GM19023 (cell line): ENCODE measurements around the gene INCA1.
A peak's percentile ranks its signal among the peaks of the same experiment; 100 is the strongest.

ENCODE experiments used
- ATAC-seq: cut with Tn5 transposase; IDR thresholded peaks from one replicate; pipeline ENCODE4 v1.9.1; 2021; ENCODE audit warnings: mild to moderate bottlenecking, moderate library complexity; ENCODE audit not compliant: unreplicated experiment

Gene INCA1

DNA sequence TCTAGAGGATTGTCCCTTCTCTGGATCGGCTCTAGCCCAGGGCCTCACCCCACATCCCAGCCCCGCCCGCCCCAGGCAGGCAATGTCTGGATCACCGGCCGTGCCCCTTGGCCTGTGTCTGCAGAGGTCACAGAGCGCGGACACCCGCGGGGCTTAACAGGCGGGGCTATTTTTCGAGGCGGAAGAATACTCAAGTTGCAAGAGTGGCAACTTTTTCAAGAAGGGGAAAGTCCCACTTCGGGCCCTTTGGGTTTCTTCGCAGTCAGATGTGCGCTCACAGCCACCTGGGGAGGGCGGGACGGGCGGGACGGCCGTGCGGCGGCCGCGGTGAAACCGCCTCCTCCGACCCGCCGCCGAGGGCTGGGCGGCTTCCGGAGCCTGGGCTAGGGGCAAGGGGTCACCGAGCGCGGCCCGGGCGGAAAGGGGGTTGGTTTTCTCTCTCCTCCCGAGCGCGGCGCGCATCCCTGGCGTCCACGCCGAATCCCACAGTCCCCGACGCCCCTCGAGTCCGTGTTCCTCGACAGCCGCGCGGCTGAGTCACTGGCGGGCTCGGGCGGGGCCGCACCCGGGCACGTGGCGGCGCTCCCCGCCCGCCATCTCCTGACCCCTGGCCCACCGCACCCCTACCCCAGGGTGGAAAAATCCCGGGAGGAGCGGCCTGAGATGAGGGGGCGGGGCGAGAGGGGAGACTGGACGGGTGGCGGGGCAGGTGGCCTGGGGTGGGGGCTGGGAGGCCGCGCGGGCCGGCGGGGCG is 47.8 kb downstream of the INCA1 start:
- peak; percentile 36 for ATAC-seq

DNA sequence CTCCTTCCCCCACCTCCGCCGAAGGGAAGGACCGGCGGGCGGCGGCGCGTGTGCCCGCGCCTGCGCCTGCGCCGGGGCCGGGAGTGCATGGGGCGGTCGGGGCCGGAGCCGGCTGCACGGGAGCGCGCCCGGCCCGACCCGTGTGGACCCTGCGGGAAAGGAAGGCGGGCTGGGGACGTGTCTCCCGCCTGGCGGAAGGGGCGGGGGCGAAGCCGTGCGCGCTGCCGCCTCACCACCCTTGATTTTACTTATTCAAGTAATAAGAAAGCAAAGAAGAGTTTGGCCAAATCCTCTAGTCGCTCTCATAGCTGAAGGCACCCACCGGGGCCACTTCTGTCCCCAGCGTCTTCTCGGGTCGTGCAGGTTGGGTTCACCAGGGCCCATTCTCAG is 48.4 kb downstream of the INCA1 start:
- peak; percentile 33 for ATAC-seq

DNA sequence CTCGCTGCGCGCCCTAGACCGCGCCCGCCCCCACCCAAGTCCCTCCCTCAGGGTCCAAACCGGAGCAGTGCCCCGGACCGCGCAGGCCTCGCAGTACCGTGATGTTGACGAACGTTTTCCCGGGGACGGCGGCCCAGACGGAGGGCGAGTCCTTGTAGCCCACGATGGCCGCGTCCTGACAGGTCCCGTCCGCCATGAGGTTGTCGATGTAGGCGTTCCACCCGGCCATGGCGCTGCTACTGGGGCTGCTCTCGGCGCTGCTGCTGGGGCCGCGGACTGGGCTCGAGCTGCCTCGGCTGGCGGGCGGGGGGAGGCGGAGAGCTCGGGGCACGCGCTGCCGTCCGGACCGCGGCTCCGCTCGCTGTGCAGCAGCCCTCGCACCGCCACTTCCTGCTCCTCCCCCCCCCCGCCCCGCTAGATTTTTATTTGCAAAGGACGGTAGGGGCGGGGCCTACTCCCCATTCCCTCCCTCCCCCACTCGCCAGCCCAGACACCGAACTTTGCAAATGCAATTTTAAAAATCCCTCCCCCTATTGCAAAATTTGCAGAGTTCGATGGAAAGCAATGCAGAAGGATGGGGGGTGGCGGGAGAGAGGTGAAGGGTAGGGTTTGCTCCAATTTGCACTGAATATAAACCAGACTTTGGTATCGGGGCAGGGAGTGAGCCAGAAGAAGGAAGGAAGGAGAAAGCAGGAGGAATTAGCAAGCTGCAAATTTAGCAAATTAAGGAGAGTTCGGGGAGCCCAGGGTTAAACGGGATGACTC is 49.0 kb downstream of the INCA1 start, which contains the start of gene PFN1:
PFN1 (minus strand) TSS at position 365 of the 765 bp plus-strand sequence; CDS start at position 229, 136 bp downstream.
- ATAC-seq = no peak

DNA sequence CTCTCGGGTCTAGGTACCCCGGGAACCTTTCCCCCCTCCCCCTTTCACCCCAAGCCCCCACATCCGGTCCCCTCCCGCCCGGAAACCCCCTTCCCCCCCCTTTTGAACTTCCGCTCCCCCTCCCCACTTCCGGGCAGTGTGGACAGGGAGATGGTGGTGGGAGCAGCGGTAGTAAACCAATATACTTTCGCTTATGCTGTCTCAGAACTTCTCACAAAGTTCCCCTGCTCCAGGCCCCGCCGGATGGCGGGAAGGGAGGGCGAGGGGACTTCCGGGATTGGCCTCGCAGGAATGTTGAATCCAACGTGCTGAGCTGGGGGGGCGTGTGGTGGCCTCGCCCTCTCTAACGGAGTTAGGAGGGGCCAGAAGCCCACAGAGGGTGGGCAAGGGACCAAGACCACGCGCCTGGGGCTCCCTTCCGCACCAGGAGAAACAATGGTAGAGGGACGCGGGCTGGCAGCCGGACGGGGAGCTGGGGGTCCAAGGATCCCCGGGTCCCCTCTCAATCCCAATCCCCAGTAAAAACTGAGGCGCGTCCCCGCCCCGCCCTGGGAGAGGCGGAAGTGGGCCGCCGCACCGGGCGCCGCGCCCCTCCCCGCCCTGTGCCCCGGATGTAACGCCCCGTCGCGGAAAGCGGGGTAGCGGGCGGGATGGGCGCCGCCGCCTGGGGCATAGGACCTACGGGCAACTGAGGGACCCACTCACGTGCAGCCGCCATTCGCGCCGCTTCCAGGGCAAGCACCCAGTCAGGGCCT is 49.7 kb downstream of the INCA1 start:
- no peak for ATAC-seq

DNA sequence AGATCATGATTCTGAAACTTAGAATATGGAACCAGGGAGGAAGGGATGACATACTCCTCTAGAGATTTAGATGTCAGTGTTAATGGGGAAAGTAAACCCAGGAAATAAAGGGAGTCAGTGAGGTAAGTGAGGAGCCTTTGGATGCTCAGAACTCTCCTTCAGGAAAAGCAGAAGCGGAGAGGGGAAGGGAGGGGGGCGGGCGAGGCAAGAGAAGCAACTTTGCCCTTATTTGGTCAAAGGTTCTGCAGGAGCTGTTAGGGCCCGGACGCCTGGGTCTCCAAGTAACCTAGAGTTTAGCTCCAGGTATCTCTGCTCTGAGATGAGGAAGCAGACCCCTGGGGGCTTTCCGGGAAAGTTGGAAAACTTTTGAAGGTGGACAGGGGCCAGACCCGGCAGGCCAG is 50.3 kb downstream of the INCA1 start:
- ATAC-seq = no peak

DNA sequence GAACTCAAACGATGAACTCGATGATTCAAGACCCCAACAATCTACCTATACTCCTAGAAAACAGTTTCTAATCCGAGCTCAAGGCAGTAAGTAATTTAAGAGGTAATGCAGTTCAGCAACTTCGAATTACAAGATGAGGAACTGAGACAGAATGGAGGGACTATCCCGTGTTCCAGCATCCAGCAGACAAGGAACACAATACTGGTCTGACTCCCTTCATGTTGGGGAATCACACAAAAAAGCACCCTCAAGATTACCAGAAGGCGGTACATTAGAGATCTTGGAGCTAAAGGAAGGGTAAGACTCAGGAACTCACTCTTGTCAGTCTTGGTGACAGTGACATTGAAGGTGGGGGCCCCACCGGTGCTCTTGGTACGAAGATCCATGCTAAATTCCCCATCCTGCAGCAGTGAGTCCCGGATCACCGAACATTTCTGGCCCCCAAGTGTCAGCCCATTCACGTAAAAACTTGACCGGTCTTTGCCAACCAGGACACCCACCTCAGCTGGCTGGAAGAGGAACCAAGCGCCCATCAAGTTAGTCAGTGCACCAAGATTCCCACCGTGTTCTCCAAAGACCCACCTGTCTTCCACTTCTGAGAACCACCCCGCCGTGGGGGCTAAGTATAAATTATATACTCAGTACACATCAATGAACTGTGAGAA is 50.9 kb downstream of the INCA1 start:
- ATAC-seq = no peak

DNA sequence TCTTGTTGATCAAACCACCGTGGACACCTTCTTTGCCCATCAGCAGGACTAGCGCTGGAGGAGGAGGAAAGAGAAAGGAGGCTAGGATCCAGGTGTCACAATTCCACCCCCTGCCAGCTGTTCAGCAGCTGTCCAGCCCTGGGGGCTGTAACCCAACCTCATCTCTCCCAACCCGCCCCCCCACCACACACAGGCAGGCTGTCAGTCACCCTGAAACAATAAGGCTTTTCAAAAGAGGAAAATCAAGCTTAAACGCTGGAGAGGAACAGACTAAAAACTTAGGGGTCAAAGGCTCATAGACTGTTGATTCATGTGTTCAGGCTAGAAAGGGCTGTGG is 51.4 kb downstream of the INCA1 start:
- ATAC-seq = no peak

DNA sequence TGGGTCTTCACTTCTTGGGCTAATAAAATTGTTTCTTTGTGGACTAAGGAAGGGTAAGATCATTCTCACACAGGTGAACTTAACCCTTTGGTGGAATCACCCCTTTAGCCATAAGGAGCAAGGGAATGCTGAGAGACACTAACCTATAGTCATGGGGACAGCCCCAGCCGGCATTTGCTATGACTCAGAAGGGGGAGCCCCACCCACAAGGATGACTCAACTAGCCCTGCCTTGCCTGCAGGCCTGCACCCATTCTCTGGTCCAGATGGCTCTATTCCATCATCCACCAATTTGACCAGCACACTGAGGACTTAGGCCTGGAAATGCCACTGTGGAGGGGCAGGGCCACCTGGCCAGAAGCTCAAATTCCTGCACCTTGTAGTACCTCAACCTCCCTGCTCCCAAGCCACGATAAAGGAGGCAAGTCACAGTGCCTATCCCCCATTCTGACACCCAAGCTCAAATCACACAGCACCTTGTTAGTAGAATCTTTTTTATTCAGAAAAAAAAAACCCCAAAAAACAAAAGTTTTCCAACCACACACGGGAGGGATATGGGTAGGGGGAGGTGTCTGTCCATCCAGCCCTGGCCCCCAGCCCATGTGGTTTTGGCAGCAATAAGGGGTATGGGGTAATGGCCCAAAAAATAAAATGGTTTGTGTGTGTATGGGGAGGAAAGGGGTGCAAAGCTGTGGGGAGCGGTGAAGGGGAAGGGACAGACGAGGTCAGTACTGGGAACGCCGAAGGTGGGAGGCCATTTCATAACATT is 52.0 kb downstream of the INCA1 start:
- no peak for ATAC-seq

DNA sequence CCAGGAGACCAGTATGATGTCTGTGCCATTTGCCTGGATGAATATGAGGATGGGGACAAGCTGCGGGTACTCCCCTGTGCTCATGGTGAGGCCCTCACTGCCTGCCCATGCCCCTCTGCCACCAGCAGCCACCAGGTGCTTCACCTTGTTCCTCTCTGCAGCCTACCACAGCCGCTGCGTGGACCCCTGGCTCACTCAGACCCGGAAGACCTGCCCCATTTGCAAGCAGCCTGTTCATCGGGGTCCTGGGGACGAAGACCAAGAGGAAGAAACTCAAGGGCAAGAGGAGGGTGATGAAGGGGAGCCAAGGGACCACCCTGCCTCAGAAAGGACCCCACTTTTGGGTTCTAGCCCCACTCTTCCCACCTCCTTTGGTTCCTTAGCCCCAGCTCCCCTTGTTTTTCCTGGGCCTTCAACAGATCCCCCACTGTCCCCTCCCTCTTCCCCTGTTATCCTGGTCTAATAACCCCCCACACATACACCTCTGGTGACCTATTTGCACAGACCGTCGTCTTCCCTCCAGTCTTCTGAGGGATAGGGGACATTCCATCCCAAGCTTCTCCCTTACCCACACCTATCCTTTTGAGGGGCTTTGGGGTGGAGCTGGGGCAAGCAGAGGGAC is 52.7 kb downstream of the INCA1 start:
- ATAC-seq = no peak

DNA sequence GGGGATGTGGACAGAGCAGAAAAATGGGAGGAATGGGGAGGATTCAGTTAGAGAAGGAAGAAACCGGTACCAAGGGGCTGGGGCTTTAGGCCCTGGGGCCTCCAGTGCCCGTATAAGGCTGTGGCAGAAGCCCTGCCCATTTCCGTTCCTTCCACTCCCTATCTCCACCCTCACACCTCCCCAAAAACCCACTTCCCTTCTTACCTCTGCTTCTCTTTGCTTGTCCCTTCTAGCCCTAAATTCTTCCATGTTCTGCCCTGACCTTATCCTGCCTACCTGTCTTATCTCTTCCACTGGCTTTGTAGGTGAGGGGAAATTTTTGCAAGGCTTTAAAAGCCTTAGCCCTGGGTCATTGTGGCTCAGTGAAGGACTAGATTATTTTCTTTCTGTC is 53.2 kb downstream of the INCA1 start:
- ATAC-seq = no peak

DNA sequence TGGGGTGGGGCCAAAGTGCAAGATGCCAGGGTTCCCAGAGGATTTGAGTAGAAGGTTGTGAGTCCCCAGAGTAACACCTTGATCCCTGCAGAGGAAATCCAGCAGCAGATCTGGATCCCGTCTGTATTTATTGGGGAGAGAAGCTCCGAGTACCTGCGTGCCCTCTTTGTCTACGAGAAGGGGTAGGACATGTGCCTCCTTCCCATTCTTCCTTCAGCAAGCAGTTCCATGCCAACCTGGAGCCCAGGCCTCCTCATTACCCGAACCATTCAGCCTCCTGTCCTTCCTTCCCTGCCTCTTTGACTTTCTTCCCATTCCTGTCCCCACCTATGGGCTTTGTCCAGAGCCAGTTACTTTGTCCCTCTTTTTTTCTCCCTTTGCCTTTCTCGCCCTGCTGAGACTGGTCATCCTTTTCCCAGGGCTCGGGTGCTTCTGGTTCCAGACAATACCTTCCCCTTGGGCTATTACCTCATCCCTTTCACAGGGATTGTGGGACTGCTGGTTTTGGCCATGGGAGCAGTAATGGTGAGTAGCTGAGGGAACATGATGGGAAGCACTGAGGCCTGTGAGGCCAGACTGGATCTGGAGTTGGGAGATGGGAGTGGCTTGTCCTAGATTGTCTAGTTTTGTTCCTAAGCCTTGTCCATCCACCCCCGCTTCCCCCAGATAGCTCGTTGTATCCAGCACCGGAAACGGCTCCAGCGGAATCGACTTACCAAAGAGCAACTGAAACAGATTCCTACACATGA is 54.4 kb downstream of the INCA1 start:
- no peak for ATAC-seq

DNA sequence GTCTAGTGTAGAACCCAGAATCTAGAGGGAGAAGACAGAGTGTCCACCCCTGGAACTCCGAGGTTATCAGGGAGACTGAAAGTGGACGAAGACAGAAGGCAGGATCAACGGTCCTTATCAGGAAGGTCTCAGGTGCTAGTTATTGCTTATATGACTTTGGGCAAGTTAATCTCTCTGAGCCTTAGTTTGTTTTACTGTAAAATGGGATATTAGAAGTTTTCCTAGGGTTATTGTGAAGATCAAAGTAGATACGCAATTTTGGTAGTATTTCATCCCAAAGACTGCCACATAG is 56.1 kb downstream of the INCA1 start:
- ATAC-seq = no peak

DNA sequence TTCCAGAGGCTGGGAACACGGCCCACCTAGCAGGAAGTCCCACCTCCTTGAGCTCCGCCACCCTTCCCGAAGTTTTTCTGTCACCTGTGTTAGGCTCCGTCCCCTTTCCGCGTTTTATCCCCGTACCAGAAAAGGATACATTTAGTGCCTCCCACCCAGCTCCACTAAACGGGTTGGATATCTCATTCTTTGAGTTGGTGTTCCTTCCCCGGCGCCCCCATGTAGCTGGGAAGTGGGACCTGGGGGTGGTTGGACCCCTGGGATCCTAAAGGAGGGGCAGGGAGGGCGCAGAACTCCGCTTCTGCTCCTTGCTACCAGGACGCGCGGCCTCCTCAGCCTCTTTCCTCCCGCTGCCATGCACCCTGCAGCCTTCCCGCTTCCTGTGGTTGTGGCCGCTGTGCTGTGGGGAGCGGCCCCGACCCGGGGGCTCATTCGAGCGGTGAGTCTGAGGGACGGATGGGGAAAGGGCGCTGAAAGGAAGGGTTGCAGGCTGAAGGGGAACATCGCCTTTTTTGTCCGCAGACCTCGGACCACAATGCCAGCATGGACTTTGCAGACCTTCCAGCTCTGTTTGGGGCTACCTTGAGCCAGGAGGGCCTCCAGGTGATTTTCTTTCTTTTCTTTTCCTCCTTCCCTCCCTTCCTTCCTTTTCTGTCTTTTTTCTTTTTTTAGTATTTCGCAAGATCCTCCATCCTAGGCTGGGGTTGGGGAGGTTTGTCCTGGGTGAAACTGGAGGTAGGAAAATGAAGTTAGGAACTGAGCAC is 56.6 kb downstream of the INCA1 start:
- no peak for ATAC-seq

DNA sequence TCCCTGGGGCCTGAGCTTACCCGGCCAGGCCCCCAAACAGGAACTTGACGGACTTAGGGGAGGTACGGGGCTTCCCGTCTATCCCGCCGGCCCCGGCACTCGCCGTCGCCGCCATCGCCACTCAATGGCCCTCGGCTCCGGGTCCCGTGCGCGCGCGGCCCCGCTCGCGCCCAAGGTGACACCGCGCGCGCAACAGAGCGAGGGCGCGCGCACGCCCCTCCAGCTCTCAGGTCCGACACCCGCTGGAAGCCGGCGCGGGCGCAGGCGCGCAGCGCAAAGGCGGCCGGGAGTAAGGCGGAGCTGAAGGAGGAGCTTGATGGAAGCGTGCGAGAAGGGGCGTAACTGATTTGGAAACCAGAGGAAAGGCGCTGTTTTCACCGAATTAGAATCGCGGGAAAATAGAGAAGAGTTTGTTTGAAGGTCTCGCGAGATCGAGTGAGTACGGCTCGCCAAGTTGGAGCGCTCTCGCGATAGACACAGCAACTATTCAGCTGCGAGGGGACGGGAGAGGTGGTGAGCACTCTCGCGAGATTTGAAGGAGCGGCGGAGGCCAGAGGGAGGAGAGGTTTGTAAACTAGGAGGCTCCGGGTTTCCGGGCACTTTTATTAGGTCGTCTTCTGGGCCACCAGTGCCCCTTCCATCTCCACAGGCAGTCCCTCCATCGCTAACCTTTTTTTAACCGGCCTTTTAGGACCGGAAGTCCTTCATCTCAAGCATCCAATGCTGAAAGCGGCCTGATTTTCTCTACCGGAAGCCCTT is 57.3 kb downstream of the INCA1 start, which contains the start of the genes RNF167 and SLC25A11:
RNF167 (plus strand) TSS at position 473 of the 759 bp plus-strand sequence. CDS start 642 bp downstream, outside the sequence.
SLC25A11 (minus strand) TSS at position 251 of the 759 bp plus-strand sequence; CDS start at position 115, 136 bp downstream.
- ATAC-seq = peak; percentile 73

DNA sequence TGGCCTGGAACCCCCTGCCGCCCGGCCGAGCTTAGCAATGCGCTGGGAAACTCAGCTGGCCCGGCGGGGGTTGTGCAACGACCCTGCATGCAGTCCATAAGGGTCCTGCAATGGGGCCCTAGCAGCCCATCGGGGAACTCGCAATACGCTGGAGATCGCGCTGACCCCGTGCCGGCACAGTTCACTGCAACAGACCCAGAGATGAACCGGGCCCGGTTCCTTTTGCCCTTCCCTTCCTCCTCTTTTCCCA is 57.9 kb downstream of the INCA1 start:
- ATAC-seq = peak; percentile 15

DNA sequence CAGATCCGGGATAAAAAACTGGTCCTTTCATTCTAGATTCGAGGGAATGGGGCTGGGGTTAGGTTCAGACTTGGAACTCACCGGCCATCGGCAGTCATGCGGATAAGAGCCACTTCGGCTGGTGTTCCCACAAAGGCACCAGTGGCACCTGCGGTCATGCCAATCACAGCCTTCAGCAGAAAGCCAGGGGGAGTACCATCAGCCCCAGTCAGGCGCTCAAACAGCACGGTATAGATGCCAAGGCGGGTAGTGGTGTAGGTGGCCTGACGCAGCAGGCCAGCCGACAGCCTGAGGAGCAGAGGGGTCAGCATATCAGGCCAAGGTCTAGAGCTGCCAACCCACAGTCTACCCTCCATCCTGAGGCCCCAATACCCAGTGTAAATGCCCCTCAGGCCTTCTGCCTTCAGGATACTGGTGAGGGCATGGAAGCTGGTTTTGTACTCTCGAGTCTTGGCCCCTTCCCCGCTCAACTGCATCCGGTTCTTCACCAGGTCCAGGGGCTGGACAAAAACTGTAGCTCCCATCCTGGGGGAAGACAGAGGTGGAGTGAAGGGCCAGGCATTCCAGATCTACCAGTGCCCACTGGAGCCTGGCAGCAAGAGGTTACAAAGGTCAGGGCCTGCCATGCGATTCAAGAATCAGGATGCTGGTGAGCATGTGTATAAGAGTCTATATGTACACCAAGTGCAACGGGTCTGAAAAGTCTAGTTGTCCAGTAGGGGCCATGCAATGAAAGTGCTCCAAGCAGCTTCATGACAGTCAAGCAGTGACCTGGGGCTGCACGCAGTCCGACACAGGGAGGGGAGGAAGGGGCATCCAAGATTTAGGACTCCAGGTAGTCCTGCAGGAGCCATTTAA is 58.4 kb downstream of the INCA1 start:
- ATAC-seq = no peak
